WI38 (cell line): ENCODE results near the gene UFM1.
A peak's percentile ranks its signal among the peaks of the same experiment; 100 is the strongest.
"Not testable (repeated sequence)": the region's sequence is repeated elsewhere in the genome, so short reads cannot be mapped to it uniquely, and the experiment has no call there.

Source experiments
- H3K4me3 ChIP-seq: 2 replicates; pipeline ENCODE4 v1.5.1; 2011; ENCODE audit warnings: low read depth, mild to moderate bottlenecking, control low read depth, low read length
- TF ChIP-seq, protein P1 (sequence below): IDR thresholded peaks from 2 replicates; pipeline ENCODE4 v1.5.1; 2012; ENCODE audit warnings: low read depth, mild to moderate bottlenecking, control low read depth, low read length

The UFM1 gene

DNA sequence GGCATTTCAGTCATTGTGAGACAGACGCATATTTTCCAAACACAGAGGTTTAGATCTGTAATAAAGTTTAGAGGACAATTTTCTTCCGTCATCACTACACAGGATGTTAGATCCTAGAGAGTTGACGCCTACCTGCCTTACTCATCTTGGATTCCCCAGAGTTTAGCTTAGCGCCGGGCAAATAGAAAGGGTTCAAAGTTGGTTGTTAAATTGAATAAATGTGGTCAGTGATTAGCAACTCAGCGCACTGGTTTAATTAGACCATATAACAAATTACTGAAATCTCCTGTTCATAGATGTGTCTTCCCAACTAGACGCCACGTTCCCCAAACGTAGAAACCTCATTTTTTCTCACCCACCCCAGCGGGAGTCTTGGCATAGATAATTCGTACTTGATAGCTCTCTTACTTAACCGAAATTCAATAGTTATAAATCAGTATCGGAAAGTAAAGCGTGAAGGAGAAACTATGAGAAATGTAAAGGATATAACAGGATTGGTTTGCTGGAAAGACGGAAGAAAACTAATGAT lies 726 bp upstream of the UFM1 start:
- TF ChIP-seq, protein P1, sequence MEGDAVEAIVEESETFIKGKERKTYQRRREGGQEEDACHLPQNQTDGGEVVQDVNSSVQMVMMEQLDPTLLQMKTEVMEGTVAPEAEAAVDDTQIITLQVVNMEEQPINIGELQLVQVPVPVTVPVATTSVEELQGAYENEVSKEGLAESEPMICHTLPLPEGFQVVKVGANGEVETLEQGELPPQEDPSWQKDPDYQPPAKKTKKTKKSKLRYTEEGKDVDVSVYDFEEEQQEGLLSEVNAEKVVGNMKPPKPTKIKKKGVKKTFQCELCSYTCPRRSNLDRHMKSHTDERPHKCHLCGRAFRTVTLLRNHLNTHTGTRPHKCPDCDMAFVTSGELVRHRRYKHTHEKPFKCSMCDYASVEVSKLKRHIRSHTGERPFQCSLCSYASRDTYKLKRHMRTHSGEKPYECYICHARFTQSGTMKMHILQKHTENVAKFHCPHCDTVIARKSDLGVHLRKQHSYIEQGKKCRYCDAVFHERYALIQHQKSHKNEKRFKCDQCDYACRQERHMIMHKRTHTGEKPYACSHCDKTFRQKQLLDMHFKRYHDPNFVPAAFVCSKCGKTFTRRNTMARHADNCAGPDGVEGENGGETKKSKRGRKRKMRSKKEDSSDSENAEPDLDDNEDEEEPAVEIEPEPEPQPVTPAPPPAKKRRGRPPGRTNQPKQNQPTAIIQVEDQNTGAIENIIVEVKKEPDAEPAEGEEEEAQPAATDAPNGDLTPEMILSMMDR: no peak
- peak overlapping the region; percentile 83 for H3K4me3 ChIP-seq

DNA sequence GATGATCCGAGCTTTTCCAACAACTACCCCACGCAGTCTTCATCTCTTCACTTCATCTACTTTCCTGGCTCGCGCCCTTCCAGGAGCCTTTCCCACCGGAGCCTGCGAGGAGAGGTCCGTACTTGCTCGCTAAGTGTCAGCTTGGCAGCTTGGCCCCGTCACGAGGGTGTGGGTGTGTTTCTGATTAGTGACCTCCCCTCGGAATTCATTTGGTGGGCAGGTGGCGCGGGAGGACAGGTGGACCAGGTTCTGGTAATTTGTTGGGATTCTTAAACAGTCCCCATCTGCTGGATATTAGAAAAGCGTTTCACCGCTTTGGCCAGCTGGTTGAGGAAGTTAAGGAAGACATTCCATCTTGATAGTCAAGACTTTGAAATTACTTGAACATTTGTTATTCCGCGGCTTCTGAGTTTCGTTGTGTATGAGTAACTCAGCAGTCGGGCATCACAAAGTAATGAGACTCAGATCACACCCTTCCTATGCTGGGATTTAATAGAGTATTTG lies 515 bp downstream of the UFM1 start:
- TF ChIP-seq, protein P1: no peak

DNA sequence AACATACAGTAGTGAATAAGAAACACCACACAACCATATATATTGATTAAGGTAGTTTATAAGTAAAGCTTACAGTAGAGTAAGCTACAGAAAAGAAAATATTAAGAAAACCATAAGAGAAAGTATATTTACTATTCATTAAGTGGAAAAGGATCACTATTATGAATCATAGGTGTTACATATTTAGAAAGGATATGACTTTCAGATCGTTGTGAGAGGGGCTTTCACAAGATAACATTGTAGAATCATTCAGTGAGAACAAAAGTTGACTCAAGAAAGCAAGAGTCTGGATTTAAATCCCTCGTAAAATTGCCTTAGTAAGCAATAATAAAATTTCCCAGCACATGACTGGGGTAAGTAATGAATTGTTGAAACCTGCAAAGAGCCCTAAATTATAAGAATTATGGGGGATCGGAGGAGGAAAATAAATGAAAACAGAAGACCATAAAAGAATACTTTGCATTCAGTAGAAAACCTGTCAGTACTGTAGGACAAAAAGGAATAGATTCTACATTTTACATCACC lies 6.0 kb downstream of the UFM1 start:
- H3K4me3 ChIP-seq: no peak overlapping the region
- TF ChIP-seq, protein P1: no peak

More for the DNA sequence above, 515 bp downstream of the UFM1 start:
- H3K4me3 ChIP-seq: peak overlapping the region; percentile 83

DNA sequence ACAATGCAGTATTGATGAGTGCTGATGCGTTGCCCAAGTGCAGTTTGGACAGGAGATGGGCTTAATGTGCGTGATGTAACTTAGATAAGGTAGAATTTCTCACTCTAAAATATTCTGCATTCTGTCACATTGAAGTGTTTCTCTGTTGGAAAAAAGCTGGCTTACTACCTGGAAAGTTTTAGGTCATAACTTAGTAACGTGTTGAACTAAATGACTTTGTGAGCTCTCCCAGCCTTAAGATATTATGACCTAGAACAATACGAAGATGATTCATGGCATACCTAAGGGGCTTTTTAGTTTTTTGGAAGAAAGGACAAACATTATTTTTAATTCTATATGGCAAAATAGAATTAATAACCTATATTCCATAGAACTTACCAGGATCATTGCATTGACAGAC lies 9.0 kb downstream of the UFM1 start:
- TF ChIP-seq, protein P1: no peak
- H3K4me3 ChIP-seq: no peak overlapping the region

DNA sequence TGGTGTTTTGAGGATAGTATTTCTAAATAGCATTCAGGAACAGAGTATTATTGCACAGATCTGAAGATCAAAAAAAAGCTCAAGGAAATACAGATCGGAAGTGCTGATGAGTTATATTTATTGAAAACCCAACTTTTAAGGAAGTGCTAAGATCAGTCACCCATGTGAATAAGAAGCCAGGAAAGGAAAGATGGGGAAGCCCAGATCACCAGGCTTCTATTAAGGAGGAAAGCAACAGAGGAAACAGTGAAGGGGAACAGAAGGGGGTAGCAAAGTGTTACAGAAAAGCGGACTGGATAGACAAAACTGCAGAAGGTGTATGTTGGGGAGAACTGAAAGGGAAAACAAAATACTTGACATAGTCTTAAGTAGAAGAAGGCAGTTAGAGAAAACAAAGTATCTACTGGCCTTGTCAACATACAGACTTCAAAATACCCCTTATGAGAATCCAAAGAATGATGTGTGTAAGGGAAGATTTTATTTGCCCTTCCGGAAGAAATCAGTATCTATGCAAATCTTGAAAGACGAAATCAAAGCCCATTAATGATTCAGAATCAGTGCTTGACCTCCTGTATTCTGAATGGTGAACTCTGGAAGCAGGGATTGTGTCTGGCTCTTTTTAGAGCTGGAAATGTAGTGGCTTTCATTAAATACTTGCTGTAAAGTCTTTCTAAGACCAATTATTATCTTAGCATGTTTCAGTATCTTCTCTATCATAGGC lies 12.1 kb downstream of the UFM1 start:
- no peak overlapping the region for H3K4me3 ChIP-seq
- TF ChIP-seq, protein P1: no peak

DNA sequence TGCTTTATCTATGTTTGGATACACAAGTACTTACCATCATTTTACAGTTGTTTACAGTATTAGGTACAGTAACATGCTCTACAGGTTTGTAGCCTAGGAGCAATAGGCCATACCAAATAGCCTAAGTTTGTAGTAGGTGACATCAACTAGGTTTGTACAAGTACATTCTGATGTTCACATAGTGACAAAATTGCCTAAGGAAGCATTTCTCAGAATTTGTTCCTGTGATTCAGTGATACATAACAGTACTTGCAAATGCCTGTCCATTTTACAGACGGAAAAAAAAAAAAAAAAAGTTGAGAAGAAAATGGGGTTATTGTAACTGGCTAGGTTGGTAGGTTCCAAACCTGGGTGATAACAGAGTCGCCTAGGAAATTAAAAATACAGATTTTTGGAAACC lies 13.6 kb downstream of the UFM1 start:
- TF ChIP-seq, protein P1: no peak
- no peak overlapping the region for H3K4me3 ChIP-seq

DNA sequence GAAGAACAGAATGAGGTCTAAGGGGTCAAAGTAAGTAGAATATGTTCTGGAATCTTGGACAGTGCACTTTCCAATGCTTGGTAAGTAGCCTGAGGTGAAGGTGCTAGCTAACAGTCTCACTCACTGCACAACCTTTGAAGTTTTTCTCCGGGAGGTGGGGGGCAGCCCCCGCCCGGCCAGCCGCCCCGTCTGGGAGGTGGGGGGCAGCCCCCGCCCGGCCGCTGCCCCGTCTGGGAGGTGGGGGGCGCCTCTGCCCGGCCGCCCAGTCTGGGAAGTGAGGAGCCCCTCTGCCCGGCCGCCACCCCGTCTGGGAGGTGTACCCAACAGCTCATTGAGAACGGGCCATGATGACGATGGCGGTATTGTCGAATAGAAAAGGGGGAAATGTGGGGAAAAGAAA lies 14.1 kb downstream of the UFM1 start:
- not testable (repeated sequence) for H3K4me3 ChIP-seq
